C4-2B (cell line): Measurements from ENCODE around the gene CDH19.

Source experiments
- CTCF ChIP-seq: fragments of 450-650 bp; conservative IDR thresholded peaks from 2 replicates; pipeline ENCODE4 v1.5.1; 2017; ENCODE audit warnings: mild to moderate bottlenecking
- ZFX ChIP-seq: fragments of 450-650 bp; IDR thresholded peaks from 2 replicates; pipeline ENCODE4 v1.6.1; 2017

- TF ChIP-seq CTCF (no peak), ZFX (no peak)
Measured at GRCh38 chr18:66511289-66511688, 92.6 kb downstream of the CDH19 start.
